SK-N-SH (cell line): ENCODE results near the gene FMN2. TPM values are rescaled to one million over a fixed set of nuclear protein-coding genes. Genes with fewer than 3 reads are reported as not detected.

Experiments
- CTCF ChIA-PET: fragments of 300-600, 350-600 bp; formaldehyde crosslinking; extraction: SDS; loops from one replicate; lab custom pipeline; 2021; lab: Yijun Ruan, JAX
- POLR2A ChIA-PET: fragments of 350-600 bp; sonication (Branson Sonifier 250); formaldehyde crosslinking; extraction: SDS; loops from one replicate; lab custom pipeline; 2020; ENCODE audit warnings: antibody characterized with exemption, inconsistent platforms; lab: Yijun Ruan, JAX
- DNase-seq: peaks from one replicate; pipeline ENCODE4 v3.0.0; 2012
- H2AFZ ChIP-seq: fragments of 200-600 bp; sonication (generic); 2 replicates; pipeline ENCODE4 v1.8.1; 2016; ENCODE audit warnings: antibody characterized with exemption, mild to moderate bottlenecking, low read depth
- H3F3A ChIP-seq: fragments of 200-600 bp; sonication (generic); replicated peaks from 2 replicates; pipeline ENCODE3; 2016; ENCODE audit warnings: antibody characterized with exemption, mild to moderate bottlenecking; ENCODE audit not compliant: insufficient read depth
- H3K27ac ChIP-seq, 2 experiments: fragments of 200-500 bp in 1 of 2; fragments of 200-600 bp in 1 of 2; sonication (Bioruptor generic) in 1 of 2; sonication (generic), shearing (Covaris generic) in 1 of 2; 2 replicates each; pipeline versions ENCODE4 v1.5.1 to v1.6.1; 2014 to 2016; ENCODE audit warnings: low read depth in 2 of 2, inconsistent platforms in 1 of 2, low read length in 1 of 2, mild to moderate bottlenecking in 1 of 2, mixed read lengths in 1 of 2
- H3K27me3 ChIP-seq: fragments of 200-600 bp; sonication (generic), shearing (Covaris generic); 2 replicates; pipeline ENCODE4 v1.6.1; 2016; ENCODE audit warnings: mixed run types; ENCODE audit not compliant: insufficient read depth
- H3K36me3 ChIP-seq, 2 experiments: fragments of 200-500 bp in 1 of 2; fragments of 200-600 bp in 1 of 2; sonication (Bioruptor generic) in 1 of 2; sonication (generic) in 1 of 2; replicated peaks in 1 of 2; 2 replicates each; pipeline versions ENCODE3 to v1.5.1; 2014 to 2016; ENCODE audit warnings: low read length in 1 of 2, mild to moderate bottlenecking in 1 of 2; ENCODE audit not compliant: insufficient read depth in 2 of 2, control insufficient read depth in 1 of 2
- H3K4me1 ChIP-seq, 2 experiments: fragments of 200-500 bp in 1 of 2; fragments of 200-600 bp in 1 of 2; sonication (Bioruptor generic) in 1 of 2; sonication (generic), shearing (Covaris generic) in 1 of 2; 2 replicates each; pipeline versions ENCODE4 v1.5.1 to v1.6.1; 2014 to 2016; ENCODE audit warnings: low read depth in 1 of 2, low read length in 1 of 2, mixed run types in 1 of 2; ENCODE audit not compliant: insufficient read depth in 2 of 2, control insufficient read depth in 1 of 2
- H3K4me2 ChIP-seq: fragments of 200-600 bp; sonication (generic), shearing (Covaris generic); 2 replicates; pipeline ENCODE4 v1.6.1; 2017; ENCODE audit warnings: mixed run types
- H3K4me3 ChIP-seq, 2 experiments: fragments of 200-500 bp in 1 of 2; fragments of 200-600 bp in 1 of 2; sonication (Bioruptor generic) in 1 of 2; sonication (generic), shearing (Covaris generic) in 1 of 2; 2 replicates each; pipeline versions ENCODE4 v1.5.1 to v1.8.1; 2014 to 2016; ENCODE audit warnings: low read depth in 2 of 2, inconsistent platforms in 1 of 2, low read length in 1 of 2, mild to moderate bottlenecking in 1 of 2, mixed read lengths in 1 of 2, moderate library complexity in 1 of 2
- H3K79me2 ChIP-seq: fragments of 200-600 bp; sonication (generic); 2 replicates; pipeline ENCODE4 v1.8.1; 2017; ENCODE audit warnings: mild to moderate bottlenecking; ENCODE audit not compliant: insufficient read depth
- H3K9ac ChIP-seq: fragments of 200-600 bp; sonication (generic); 2 replicates; pipeline ENCODE4 v1.6.1; 2017; ENCODE audit warnings: mixed run types
- H3K9me2 ChIP-seq: fragments of 200-600 bp; sonication (generic); 2 replicates; pipeline ENCODE4 v1.6.1; 2017; ENCODE audit warnings: mixed run types
- H3K9me3 ChIP-seq: fragments of 200-600 bp; sonication (generic); 2 replicates; pipeline ENCODE4 v1.6.1; 2017; ENCODE audit warnings: mixed run types, mild to moderate bottlenecking, moderate library complexity
- H4K20me1 ChIP-seq: fragments of 200-600 bp; sonication (generic); 2 replicates; pipeline ENCODE4 v1.6.1; 2017; ENCODE audit warnings: mild to moderate bottlenecking, mixed run types; ENCODE audit not compliant: insufficient read depth
- CHD2 ChIP-seq: fragments of 150-350 bp; IDR thresholded peaks from 2 replicates; pipeline ENCODE4 v1.6.1; 2018; ENCODE audit warnings: low read length; ENCODE audit not compliant: partially characterized antibody
- EZH2phosphoT487 ChIP-seq: fragments of 200-600 bp; sonication (generic); IDR thresholded peaks from 2 replicates; pipeline ENCODE4 v1.6.1; 2017; ENCODE audit warnings: low read depth, mixed run types, mild to moderate bottlenecking, antibody characterized with exemption, moderate library complexity, borderline replicate concordance
- GATA2 ChIP-seq: sonication (generic); formaldehyde crosslinking; IDR thresholded peaks from 2 replicates; pipeline ENCODE4 v1.5.0; 2020; ENCODE audit warnings: mild to moderate bottlenecking, missing genetic modification reagents
- IRF3 ChIP-seq: fragments of 150-350 bp; IDR thresholded peaks from 2 replicates; pipeline ENCODE4 v1.6.1; 2016; ENCODE audit warnings: mild to moderate bottlenecking, low read depth, low read length
- MAX ChIP-seq: IDR thresholded peaks from 2 replicates; pipeline ENCODE4 v1.4.0; 2012; ENCODE audit warnings: low read depth
- MEF2A ChIP-seq: IDR thresholded peaks from 2 replicates; pipeline ENCODE4 v1.4.0; 2012; ENCODE audit warnings: low read depth, borderline replicate concordance
- MXI1 ChIP-seq: IDR thresholded peaks from 2 replicates; pipeline ENCODE4 v1.6.1; 2012; ENCODE audit warnings: mild to moderate bottlenecking, low read depth, low read length, improper control_type of control experiment
- NRF1 ChIP-seq: IDR thresholded peaks from 2 replicates; pipeline ENCODE4 v1.6.1; 2012; ENCODE audit warnings: low read depth, mild to moderate bottlenecking, low read length
- REST ChIP-seq: IDR thresholded peaks from 2 replicates; pipeline ENCODE4 v1.6.1; 2012; ENCODE audit warnings: mild to moderate bottlenecking, low read depth, low read length, moderate library complexity
- RFX5 ChIP-seq: IDR thresholded peaks from 2 replicates; pipeline ENCODE4 v1.6.1; 2012; ENCODE audit warnings: mild to moderate bottlenecking, improper control_type of control experiment, low read length
- SIN3A ChIP-seq: IDR thresholded peaks from 2 replicates; pipeline ENCODE4 v1.6.1; 2012; ENCODE audit warnings: low read depth, mild to moderate bottlenecking, low read length, moderate library complexity, borderline replicate concordance
- SMC3 ChIP-seq: IDR thresholded peaks from 2 replicates; pipeline ENCODE4 v1.6.1; 2012; ENCODE audit warnings: low read depth, low read length, improper control_type of control experiment
- TAF1 ChIP-seq: IDR thresholded peaks from 2 replicates; pipeline ENCODE4 v1.6.1; 2012; ENCODE audit warnings: low read depth, mild to moderate bottlenecking, low read length, moderate library complexity, borderline replicate concordance
- TCF12 ChIP-seq: IDR thresholded peaks from 2 replicates; pipeline ENCODE4 v1.4.0; 2012
- TEAD4 ChIP-seq: IDR thresholded peaks from 2 replicates; pipeline ENCODE4 v1.4.0; 2012; ENCODE audit warnings: mild to moderate bottlenecking, borderline replicate concordance; ENCODE audit not compliant: insufficient read depth
- USF2 ChIP-seq: fragments of 150-350 bp; IDR thresholded peaks from 2 replicates; pipeline ENCODE4 v1.6.1; 2017; ENCODE audit warnings: antibody characterized with exemption, low read length, low read depth, borderline replicate concordance
- WGBS: methylation state at CpG from one replicate; pipeline ENCODE4 v1.1.6; 2017; ENCODE audit warnings: low lambda C conversion rate; 5-methylcytosine and 5-hydroxymethylcytosine counted together
- polyA plus RNA-seq, 3 experiments: library from polyadenylated mRNA; depleted of rRNA; stranded (reverse); fragments of >200 nt; gene quantifications; 2 replicates each; pipeline ENCODE4 v1.2.3, GENCODE V29; 2012

FMN2 gene
- polyA plus RNA-seq, 1 of the 3 experiments (the other 2 are of a cell fraction): 7.2 TPM

GRCh38 chr1:240466509-240466908 lies 374.8 kb downstream of the FMN2 start:
- no peaks in the 10 kb centered on the region for H3K9me2 ChIP-seq
- H3K27ac ChIP-seq: peak overlapping the region; percentile 20 to 95; a peak in 3 of 4 replicates
- peaks cover 12 to 29% of the 10 kb centered on the region in 2 experiments; a peak in 2 of 4 replicates for H3K4me1 ChIP-seq
- 86% methylated on average over 4 of the region's 4 CpGs for WGBS
- ChIA-PET POLR2A (no interaction called here), CTCF (interaction anchor here (0.6 to 2.5 kb wide), 4 partner anchors 9 to 428 kb away, joined by 3 to 8 read pairs (median 6); no protein-coding TSS in a partner anchor)
- H3K4me2 ChIP-seq: no peak overlapping the region
- no peak for DNase-seq
- no peaks in the 10 kb centered on the region for H3K27me3 ChIP-seq
- peaks cover 9% of the 10 kb centered on the region for H3F3A ChIP-seq
- no peaks in the 10 kb centered on the region for H4K20me1 ChIP-seq
- TF ChIP-seq USF2: no peak
- no peak for TF ChIP-seq TCF12
- TF ChIP-seq SMC3: no peak
- no peak for TF ChIP-seq RFX5
- TF ChIP-seq NRF1: no peak
- TF ChIP-seq MEF2A: no peak
- TF ChIP-seq TEAD4: no peak
- no peak for TF ChIP-seq MXI1
- H3K36me3 ChIP-seq: peaks cover 0 to 9% of the 10 kb centered on the region in 2 experiments
- no peak overlapping the region for H3K9ac ChIP-seq
- peaks cover 12% of the 10 kb centered on the region; the same call in 1 of the 2 replicates for H3K79me2 ChIP-seq
- H3K4me3 ChIP-seq: no peak overlapping the region
- H2AFZ ChIP-seq: no peak overlapping the region
- no peaks in the 10 kb centered on the region for H3K9me3 ChIP-seq

GRCh38 chr1:240467895-240468294 lies 376.2 kb downstream of the FMN2 start:
- no peak overlapping the region for H3K4me3 ChIP-seq
- peaks cover 11% of the 10 kb centered on the region; the same call in 1 of the 2 replicates for H3K79me2 ChIP-seq
- no peak overlapping the region for H2AFZ ChIP-seq
- ChIA-PET POLR2A (no interaction called here), CTCF (no interaction called here)
- H3K4me2 ChIP-seq: no peak overlapping the region
- no peaks in the 10 kb centered on the region for H3K27me3 ChIP-seq
- 0 out of 2 replicates have a peak, but pooled peaks have one; percentile 10 for TF ChIP-seq GATA2 (CRISPR knock-in tag)
- TF ChIP-seq EZH2phosphoT487: no peak
- H3F3A ChIP-seq: peaks cover 8% of the 10 kb centered on the region
- H3K9ac ChIP-seq: no peak overlapping the region
- DNase-seq: no peak
- no peaks in the 10 kb centered on the region for H3K9me3 ChIP-seq
- peaks cover 12 to 28% of the 10 kb centered on the region in 2 experiments; a peak in 2 of 4 replicates for H3K4me1 ChIP-seq
- no peaks in the 10 kb centered on the region for H3K9me2 ChIP-seq
- H4K20me1 ChIP-seq: no peaks in the 10 kb centered on the region
- no peak overlapping the region for H3K27ac ChIP-seq
- H3K36me3 ChIP-seq: peaks cover 0 to 3% of the 10 kb centered on the region in 2 experiments

GRCh38 chr1:240468656-240469055 lies 377.0 kb downstream of the FMN2 start:
- no peak overlapping the region for H3K9ac ChIP-seq
- H3K4me2 ChIP-seq: no peak overlapping the region
- no peak for DNase-seq
- H3K9me2 ChIP-seq: no peaks in the 10 kb centered on the region
- peaks cover 12 to 27% of the 10 kb centered on the region in 2 experiments; a peak in 2 of 4 replicates for H3K4me1 ChIP-seq
- 92% methylated on average over 7 of the region's 7 CpGs for WGBS
- H3K27me3 ChIP-seq: no peaks in the 10 kb centered on the region
- POLR2A ChIA-PET: no interaction called here
- peaks cover 0 to 3% of the 10 kb centered on the region in 2 experiments for H3K36me3 ChIP-seq
- H4K20me1 ChIP-seq: no peaks in the 10 kb centered on the region
- no peaks in the 10 kb centered on the region for H3K9me3 ChIP-seq
- CTCF ChIA-PET: no interaction called here
- H3F3A ChIP-seq: peaks cover 8% of the 10 kb centered on the region
- no peak overlapping the region for H3K4me3 ChIP-seq
- no peak overlapping the region for H2AFZ ChIP-seq
- peaks cover 11% of the 10 kb centered on the region; the same call in 1 of the 2 replicates for H3K79me2 ChIP-seq
- no peak overlapping the region for H3K27ac ChIP-seq
- TF ChIP-seq NRF1: no peak
- TF ChIP-seq SMC3: no peak
- no peak for TF ChIP-seq TAF1
- no peak for TF ChIP-seq MXI1
- TF ChIP-seq IRF3: no peak
- no peak for TF ChIP-seq CHD2
- no peak for TF ChIP-seq MAX
- no peak for TF ChIP-seq SIN3A
- no peak for TF ChIP-seq GATA2 (CRISPR knock-in tag)
- TF ChIP-seq REST: no peak
